Measurements from ENCODE around the gene RARRES1.
A peak's percentile ranks its signal among the peaks of the same experiment; 100 is the strongest.
"Not testable (repeated sequence)": the region's sequence is repeated elsewhere in the genome, so short reads cannot be mapped to it uniquely, and the experiment has no call there.

RARRES1 gene

GRCh38 chr3:158696618-158697017 is 35.6 kb downstream of the RARRES1 start:
- no peak for DNase-seq (ENCODE audit: low read depth in 2 of 2)

- DNase-seq (ENCODE audit: low read depth in 2 of 2), result not testable (repeated sequence)
Observed at GRCh38 chr3:158693866-158694456, 38.3 kb downstream of the RARRES1 start.

- no peak for DNase-seq (ENCODE audit: low read depth in 2 of 2)
Observed at GRCh38 chr3:158685159-158685558, 47.1 kb downstream of the RARRES1 start.

GRCh38 chr3:158683230-158683962 is 48.9 kb downstream of the RARRES1 start:
- no peak for DNase-seq (ENCODE audit: low read depth in 2 of 2)

GRCh38 chr3:158680861-158681260 is 51.4 kb downstream of the RARRES1 start:
- DNase-seq (ENCODE audit: low read depth in 2 of 2), result no peak

- no peak for DNase-seq (ENCODE audit: low read depth in 2 of 2)
Observed at GRCh38 chr3:158679547-158680000, 52.7 kb downstream of the RARRES1 start.

GRCh38 chr3:158678687-158679086 is 53.6 kb downstream of the RARRES1 start:
- no peak for DNase-seq (ENCODE audit: low read depth in 2 of 2)

- DNase-seq (ENCODE audit: low read depth in 2 of 2), result peak; percentile 39 to 54
Observed at GRCh38 chr3:158672215-158673176, 59.8 kb downstream of the RARRES1 start, which contains the start of gene LXN. TSS of gene LXN (minus strand) at chr3:158672648. CDS start at chr3:158672478, 170 bp downstream.

GRCh38 chr3:158671821-158672214 is 60.4 kb downstream of the RARRES1 start:
- no peak for DNase-seq (ENCODE audit: low read depth in 2 of 2)

GRCh38 chr3:158668506-158668905 is 63.8 kb downstream of the RARRES1 start:
- no peak for DNase-seq (ENCODE audit: low read depth in 2 of 2)

GRCh38 chr3:158666416-158666815 is 65.8 kb downstream of the RARRES1 start:
- DNase-seq (ENCODE audit: low read depth in 2 of 2), result no peak

GRCh38 chr3:158663832-158664231 is 68.4 kb downstream of the RARRES1 start:
- DNase-seq (ENCODE audit: low read depth in 2 of 2), result no peak

- DNase-seq (ENCODE audit: low read depth in 2 of 2), result no peak
Observed at GRCh38 chr3:158663246-158663645, 69.0 kb downstream of the RARRES1 start.

- DNase-seq (ENCODE audit: low read depth in 2 of 2), result no peak
Observed at GRCh38 chr3:158660711-158661110, 71.5 kb downstream of the RARRES1 start.

- DNase-seq (ENCODE audit: low read depth in 2 of 2), result peak in 1 of 2 donors; percentile 5
Observed at GRCh38 chr3:158659454-158660237, 72.6 kb downstream of the RARRES1 start.

GRCh38 chr3:158658889-158659288 is 73.4 kb downstream of the RARRES1 start:
- no peak for DNase-seq (ENCODE audit: low read depth in 2 of 2)

GRCh38 chr3:158652463-158652862 is 79.8 kb downstream of the RARRES1 start:
- no peak for DNase-seq (ENCODE audit: low read depth in 2 of 2)

- DNase-seq (ENCODE audit: low read depth in 2 of 2), result no peak
Observed at GRCh38 chr3:158651192-158651591, 81.1 kb downstream of the RARRES1 start.

- DNase-seq (ENCODE audit: low read depth in 2 of 2), result no peak
Observed at GRCh38 chr3:158649791-158650190, 82.5 kb downstream of the RARRES1 start.
